ENCODE results near the gene TFDP2. TPM values are rescaled to one million over a fixed set of nuclear protein-coding genes. Genes with fewer than 3 reads are reported as not detected.
"Not testable (repeated sequence)": the region's sequence is repeated elsewhere in the genome, so short reads cannot be mapped to it uniquely, and the experiment has no call there.

Gene TFDP2
- total and polyA plus RNA-seq, 2 donors: 19.1 to 76.6 TPM

DNA sequence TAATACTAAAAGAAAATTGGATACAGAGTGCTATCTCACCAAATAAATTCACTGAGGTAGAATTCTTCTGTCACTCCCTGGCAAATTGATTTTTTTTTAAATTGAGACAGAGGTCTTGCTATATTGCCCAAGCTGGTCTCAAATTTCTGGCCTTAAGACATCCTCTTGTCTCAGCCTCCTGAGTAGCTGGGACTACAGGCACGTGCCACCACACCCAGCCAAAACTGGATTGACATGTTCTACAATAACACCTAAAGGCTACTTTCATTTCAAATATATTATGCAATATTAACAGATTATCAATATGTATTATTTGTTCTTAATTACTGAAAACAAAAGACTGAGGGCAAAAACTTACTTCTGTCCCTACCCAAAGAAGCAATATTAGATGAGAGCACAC, 36.7 kb downstream of the TFDP2 start:
- Histone ChIP-seq H3K4me1 (ENCODE audit: insufficient read depth) (peaks cover 3% of the 10 kb centered on the region), H3K36me3 (ENCODE audit: insufficient read depth) (no peaks in the 10 kb centered on the region), H3K27ac (ENCODE audit: low read depth) (no peak overlapping the region), H3K4me3 (ENCODE audit: low read depth, low read length) (no peak overlapping the region)
- WGBS: 90% methylated on average over 1 of the region's 1 CpG
- no peak for DNase-seq (ENCODE audit: extremely low spot score)

DNA sequence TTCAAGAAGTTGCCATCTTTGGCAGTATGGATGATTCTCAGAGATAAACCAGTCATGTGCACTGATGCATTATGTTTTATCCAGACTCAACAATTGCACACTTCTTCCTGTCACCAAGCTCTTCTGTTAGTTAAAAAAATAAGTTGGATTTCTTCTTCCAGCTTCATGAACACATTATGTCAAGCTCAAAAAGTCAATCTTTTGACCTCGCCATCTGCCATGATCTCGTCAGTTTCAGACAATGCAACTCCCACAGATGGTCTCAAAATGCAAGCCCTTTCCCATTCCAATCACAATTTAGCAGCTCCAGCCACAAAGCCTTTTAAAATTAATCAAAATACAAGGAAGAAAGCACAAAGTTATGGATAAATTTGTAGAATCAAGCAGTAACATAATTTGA, 42.8 kb downstream of the TFDP2 start:
- no peaks in the 10 kb centered on the region for H3K36me3 ChIP-seq (ENCODE audit: insufficient read depth)
- 68% methylated on average over 2 of the region's 2 CpGs for WGBS
- no peak overlapping the region for H3K27ac ChIP-seq (ENCODE audit: low read depth)
- H3K4me1 ChIP-seq (ENCODE audit: insufficient read depth): no peaks in the 10 kb centered on the region
- DNase-seq (ENCODE audit: extremely low spot score): no peak
- H3K4me3 ChIP-seq (ENCODE audit: low read depth, low read length): no peak overlapping the region

DNA sequence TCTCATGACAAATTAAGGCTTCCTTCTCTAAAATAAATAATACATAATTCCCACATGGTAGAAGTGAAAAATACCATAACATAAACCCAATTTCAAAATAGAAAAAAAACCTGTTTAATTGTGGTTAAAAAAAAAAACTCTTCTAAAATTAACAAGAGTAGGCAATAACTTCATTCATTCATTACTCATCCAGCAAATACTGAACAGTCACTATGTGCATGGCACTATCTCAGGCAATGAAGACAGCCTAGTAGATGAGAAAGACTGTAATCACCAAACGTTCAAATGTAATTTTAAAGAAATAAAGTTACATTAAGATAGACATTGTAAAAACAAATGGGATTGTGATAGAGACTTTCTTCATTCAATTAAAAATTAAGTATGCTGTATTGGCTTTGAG, 43.4 kb downstream of the TFDP2 start:
- no peak overlapping the region for H3K4me3 ChIP-seq (ENCODE audit: low read depth, low read length)
- no peaks in the 10 kb centered on the region for H3K4me1 ChIP-seq (ENCODE audit: insufficient read depth)
- DNase-seq (ENCODE audit: extremely low spot score): no peak
- 78% methylated on average over 1 of the region's 1 CpG for whole genome bisulfite sequencing
- H3K36me3 ChIP-seq (ENCODE audit: insufficient read depth): no peaks in the 10 kb centered on the region
- no peak overlapping the region for H3K27ac ChIP-seq (ENCODE audit: low read depth)

DNA sequence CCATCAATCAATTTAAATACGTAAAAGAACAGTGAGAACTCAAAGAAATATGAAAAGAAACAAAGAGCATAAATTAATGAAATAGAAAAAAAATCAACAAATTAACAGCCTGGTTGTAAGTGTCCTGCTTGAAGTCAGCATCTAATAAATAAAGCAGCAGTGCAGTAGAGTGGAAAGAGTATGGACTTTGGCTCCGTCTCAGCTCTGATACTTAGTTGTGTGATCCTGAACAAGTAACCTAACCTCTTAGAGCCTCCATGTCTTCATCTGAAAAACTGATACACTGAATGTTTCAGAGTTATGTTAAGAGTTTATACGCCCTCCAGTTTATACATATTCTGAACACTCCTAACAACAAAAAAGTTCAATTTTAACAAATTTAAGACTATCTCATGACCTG, 44.6 kb downstream of the TFDP2 start:
- H3K36me3 ChIP-seq (ENCODE audit: insufficient read depth): no peaks in the 10 kb centered on the region
- H3K4me1 ChIP-seq (ENCODE audit: insufficient read depth): no peaks in the 10 kb centered on the region
- 96% methylated on average over 3 of the region's 3 CpGs for WGBS
- no peak overlapping the region for H3K27ac ChIP-seq (ENCODE audit: low read depth)
- no peak overlapping the region for H3K4me3 ChIP-seq (ENCODE audit: low read depth, low read length)
- no peak for DNase-seq (ENCODE audit: extremely low spot score)

DNA sequence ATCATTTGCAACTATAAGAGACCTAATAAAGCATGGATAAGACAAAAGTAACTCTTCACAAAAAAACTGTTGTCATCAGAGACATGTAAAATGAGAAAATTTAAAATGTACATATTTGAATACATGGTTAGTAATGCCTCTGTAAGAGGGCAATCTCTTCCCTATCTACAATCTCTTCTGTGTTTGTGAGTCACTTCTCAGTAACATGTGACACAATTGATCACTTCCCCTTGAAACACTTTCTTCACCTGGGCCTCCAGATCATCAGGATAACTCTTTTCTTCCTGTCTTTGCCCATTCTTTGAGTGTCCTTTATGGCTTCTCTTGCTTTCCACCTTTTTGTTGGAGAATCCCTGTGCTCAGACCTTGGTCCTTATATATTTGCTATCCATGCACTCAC, 50.4 kb downstream of the TFDP2 start:
- no peaks in the 10 kb centered on the region for H3K4me1 ChIP-seq (ENCODE audit: insufficient read depth)
- no peaks in the 10 kb centered on the region for H3K36me3 ChIP-seq (ENCODE audit: insufficient read depth)
- H3K27ac ChIP-seq (ENCODE audit: low read depth): no peak overlapping the region
- no peak overlapping the region for H3K4me3 ChIP-seq (ENCODE audit: low read depth, low read length)
- no peak for DNase-seq (ENCODE audit: extremely low spot score)

DNA sequence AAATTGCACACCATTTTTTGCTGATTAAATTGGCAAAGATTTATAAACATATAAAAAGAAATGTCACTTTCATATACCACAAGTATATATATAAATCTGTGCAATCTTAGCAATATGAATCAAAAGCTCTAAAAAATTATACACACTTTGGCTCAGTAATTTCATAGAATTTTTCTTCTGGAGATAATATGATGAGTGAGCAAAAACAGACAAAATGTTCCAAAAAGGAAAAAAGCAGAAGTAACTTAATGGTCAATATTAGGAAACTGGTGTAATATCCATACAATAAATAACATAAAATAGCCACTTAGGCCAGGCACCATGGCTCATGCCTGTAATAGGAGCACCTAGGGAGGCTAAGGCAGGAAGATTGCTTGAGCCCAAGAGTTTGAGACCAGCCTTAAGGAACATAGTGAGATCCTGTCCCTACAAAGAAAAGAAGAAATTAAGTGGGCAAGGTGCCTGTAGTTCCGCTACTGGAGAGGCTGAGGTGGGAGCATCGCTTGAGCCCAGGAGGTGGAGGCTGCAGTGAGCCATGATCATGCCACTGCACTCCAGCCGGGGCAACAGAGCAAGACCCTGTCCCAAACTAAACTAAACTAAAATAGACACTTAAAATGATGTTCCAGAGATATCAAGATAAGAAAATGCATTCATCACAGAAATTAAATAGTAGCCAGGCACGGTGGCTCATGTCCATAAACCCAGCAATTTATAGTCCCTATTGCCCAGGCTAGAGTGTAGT, 52.1 kb downstream of the TFDP2 start:
- no peak overlapping the region for H3K4me3 ChIP-seq (ENCODE audit: low read depth, low read length)
- H3K4me1 ChIP-seq (ENCODE audit: insufficient read depth): no peaks in the 10 kb centered on the region
- no peaks in the 10 kb centered on the region for H3K36me3 ChIP-seq (ENCODE audit: insufficient read depth)
- no peak overlapping the region for H3K27ac ChIP-seq (ENCODE audit: low read depth)
- no peak for DNase-seq (ENCODE audit: extremely low spot score)
- WGBS: 92% methylated on average over 4 of the region's 4 CpGs

DNA sequence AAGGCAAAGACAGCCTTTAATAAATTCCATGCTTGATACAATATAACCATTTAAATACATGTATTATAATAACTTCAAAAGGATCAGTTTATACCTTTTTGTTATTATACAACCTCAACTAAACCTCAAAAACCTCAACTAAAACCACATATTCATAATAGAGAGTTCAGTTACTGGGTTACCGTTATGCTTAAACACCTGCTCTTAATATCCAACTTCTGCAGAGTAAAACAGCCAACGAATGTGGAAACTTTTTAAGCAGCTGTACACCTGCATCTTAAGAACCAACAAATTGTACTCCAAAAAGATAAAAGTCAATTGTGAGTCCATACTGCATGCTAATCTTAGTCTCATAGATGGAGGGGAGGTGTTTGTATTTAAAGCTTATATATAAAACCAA, 53.5 kb downstream of the TFDP2 start:
- WGBS: 84% methylated on average over 2 of the region's 2 CpGs
- Histone ChIP-seq H3K36me3 (ENCODE audit: insufficient read depth) (peaks cover under 1% of the 10 kb centered on the region), H3K4me3 (ENCODE audit: low read depth, low read length) (no peak overlapping the region), H3K27ac (ENCODE audit: low read depth) (no peak overlapping the region), H3K4me1 (ENCODE audit: insufficient read depth) (no peaks in the 10 kb centered on the region)
- no peak for DNase-seq (ENCODE audit: extremely low spot score)

DNA sequence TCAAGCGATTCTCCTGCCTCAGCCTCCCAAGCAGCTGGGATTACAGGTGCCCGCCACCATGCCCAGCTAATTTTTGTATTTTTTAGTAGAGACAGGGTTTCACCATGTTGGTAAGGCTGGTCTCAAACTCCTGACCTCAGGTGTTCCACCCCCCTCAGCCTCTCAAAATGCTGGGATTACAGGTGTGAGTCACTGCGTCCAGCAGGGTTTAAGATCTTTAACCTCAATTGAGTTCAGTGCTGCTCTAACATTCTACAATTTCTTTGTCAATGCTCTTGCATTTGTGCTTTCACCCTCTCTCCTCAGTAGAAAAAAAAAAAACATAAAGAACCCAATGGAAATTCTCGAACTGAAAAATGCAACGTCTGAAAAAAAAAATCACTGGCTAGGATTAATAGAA, 60.4 kb downstream of the TFDP2 start:
- H3K4me3 ChIP-seq (ENCODE audit: low read depth, low read length); H3K27ac ChIP-seq (ENCODE audit: low read depth); H3K36me3 ChIP-seq (ENCODE audit: insufficient read depth); H3K4me1 ChIP-seq (ENCODE audit: insufficient read depth); DNase-seq (ENCODE audit: extremely low spot score): not testable (repeated sequence)
- WGBS: 87% methylated on average over 5 of the region's 5 CpGs

DNA sequence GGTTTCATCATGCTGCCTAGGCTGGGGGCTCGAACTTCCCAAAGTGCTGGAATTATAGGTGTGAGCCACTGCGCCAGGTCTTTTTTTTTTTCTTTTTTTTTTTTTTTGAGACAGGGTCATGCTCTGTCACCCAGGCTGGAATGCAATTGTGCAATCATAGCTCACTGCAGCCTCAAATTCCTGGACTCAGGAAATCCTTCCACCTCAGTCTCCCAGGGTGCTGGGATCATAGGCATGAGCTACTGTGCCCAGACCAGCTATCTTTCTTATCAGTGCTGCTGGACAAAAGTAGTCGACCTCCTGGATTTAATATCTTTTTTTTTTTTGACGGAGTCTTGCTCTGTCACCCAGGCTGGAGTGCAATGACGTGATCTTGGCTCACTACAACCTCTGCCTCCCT, 60.8 kb downstream of the TFDP2 start:
- H3K4me3 ChIP-seq (ENCODE audit: low read depth, low read length): no peak overlapping the region
- no peaks in the 10 kb centered on the region for H3K4me1 ChIP-seq (ENCODE audit: insufficient read depth)
- H3K27ac ChIP-seq (ENCODE audit: low read depth): no peak overlapping the region
- DNase-seq (ENCODE audit: extremely low spot score): no peak
- H3K36me3 ChIP-seq (ENCODE audit: insufficient read depth): peaks cover 2% of the 10 kb centered on the region
- 88% methylated on average over 5 of the region's 5 CpGs for WGBS

DNA sequence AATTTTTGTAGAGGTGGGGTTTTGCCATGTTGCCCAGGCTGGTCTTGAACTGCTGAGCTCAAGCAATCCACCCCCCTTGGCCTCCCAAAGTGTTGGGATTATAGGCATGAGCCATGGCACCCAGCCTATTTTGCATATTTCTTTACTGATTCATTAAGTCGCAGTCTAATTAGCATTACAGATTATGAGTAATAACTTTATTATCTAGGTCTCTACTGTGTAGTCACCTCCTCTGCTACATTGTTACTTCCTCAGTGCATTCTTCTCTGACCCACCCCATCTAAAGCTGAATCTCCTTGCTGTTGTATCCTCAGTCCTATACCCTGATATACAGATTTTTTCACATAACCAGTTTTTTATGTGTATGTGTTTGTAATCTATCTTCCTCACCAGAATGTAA, 61.7 kb downstream of the TFDP2 start:
- WGBS: 96% methylated on average over 1 of the region's 1 CpG
- Histone ChIP-seq H3K36me3 (ENCODE audit: insufficient read depth) (peaks cover 2% of the 10 kb centered on the region), H3K4me1 (ENCODE audit: insufficient read depth) (no peaks in the 10 kb centered on the region), H3K27ac (ENCODE audit: low read depth) (no peak overlapping the region), H3K4me3 (ENCODE audit: low read depth, low read length) (no peak overlapping the region)
- DNase-seq (ENCODE audit: extremely low spot score): no peak

DNA sequence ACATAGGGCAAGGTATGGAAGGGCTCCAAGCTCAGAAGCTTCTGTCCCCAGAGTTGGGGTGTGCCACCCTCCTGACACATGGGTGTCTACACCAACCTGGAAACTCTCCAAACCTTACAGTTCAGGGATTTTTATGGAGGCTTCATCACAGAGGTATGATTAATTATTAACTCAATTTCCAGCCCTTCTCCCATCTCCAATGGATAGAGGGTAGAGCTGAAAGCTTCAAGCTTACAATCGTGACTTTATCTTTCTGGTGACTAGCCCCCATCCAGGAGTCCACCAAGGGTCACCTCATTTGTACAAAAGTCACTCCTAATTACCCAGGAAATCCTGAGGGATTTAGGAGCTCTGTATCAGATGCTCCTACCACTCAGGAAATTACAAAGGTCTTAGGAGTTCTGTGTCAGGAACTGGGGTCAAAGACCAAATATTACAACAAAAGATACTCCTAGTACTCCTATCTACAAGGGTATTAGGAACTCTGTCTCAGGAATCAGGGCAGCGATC, 62.7 kb downstream of the TFDP2 start:
- no peak for DNase-seq (ENCODE audit: extremely low spot score)
- 65% methylated on average over 2 of the region's 2 CpGs for WGBS
- Histone ChIP-seq H3K27ac (ENCODE audit: low read depth) (no peak overlapping the region), H3K4me3 (ENCODE audit: low read depth, low read length) (no peak overlapping the region), H3K4me1 (ENCODE audit: insufficient read depth) (no peaks in the 10 kb centered on the region), H3K36me3 (ENCODE audit: insufficient read depth) (peaks cover 2% of the 10 kb centered on the region)

DNA sequence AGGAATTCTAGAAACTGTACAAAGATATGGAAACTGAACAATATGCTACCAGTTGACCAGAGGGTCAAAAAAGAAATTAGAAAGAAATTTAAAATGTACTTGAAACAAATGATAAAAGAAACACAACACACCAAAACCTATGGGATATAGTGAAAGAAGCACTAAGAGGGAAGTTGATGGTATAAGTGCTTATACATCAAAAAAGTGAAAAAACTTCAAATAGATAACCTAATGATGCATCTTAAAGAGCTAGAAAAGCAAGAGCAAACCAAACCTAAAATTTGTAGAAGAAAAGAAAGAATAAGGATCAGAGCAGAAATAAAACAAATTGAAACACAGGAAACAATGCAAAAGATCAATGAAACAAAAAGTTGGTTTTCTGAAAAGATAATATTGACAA, 68.2 kb downstream of the TFDP2 start:
- Histone ChIP-seq H3K27ac (ENCODE audit: low read depth) (no peak overlapping the region), H3K36me3 (ENCODE audit: insufficient read depth) (no peaks in the 10 kb centered on the region), H3K4me3 (ENCODE audit: low read depth, low read length) (no peak overlapping the region), H3K4me1 (ENCODE audit: insufficient read depth) (no peaks in the 10 kb centered on the region)
- no peak for DNase-seq (ENCODE audit: extremely low spot score)

DNA sequence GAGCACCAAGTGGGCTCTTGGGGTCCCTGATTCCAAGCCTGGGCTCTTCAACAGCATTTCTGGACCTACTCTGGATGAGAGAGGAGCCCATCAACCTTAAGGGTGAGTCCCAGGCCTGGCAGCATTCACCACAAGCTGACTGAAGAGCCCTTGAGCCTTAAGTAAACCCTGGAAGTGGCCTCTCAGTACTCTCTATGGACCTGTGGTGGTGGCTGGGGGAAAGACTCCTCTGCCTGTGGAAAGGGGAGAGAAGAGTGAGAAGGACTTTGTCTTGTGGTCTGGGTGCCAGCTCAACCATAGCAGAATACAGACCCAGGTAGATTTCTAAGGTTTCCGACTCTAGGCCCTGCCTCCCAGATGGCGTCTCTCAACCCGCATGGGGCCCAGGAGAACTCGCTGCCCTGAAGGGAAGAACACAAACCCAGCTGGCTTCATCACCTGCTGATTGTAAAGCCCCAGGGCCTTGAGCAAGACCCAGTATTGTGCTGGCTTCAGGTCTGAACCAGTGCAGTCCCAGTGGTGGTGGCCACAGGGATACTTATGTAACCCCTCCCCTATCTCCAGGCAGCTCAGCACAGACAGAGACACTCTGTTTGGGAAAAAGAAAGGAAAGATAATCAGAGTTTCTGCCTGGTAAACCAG, 71.4 kb downstream of the TFDP2 start:
- Histone ChIP-seq H3K27ac (ENCODE audit: low read depth) (no peak overlapping the region), H3K4me3 (ENCODE audit: low read depth, low read length) (no peak overlapping the region), H3K4me1 (ENCODE audit: insufficient read depth) (no peaks in the 10 kb centered on the region), H3K36me3 (ENCODE audit: insufficient read depth) (no peaks in the 10 kb centered on the region)
- 98% methylated on average over 4 of the region's 4 CpGs for WGBS
- no peak for DNase-seq (ENCODE audit: extremely low spot score)

DNA sequence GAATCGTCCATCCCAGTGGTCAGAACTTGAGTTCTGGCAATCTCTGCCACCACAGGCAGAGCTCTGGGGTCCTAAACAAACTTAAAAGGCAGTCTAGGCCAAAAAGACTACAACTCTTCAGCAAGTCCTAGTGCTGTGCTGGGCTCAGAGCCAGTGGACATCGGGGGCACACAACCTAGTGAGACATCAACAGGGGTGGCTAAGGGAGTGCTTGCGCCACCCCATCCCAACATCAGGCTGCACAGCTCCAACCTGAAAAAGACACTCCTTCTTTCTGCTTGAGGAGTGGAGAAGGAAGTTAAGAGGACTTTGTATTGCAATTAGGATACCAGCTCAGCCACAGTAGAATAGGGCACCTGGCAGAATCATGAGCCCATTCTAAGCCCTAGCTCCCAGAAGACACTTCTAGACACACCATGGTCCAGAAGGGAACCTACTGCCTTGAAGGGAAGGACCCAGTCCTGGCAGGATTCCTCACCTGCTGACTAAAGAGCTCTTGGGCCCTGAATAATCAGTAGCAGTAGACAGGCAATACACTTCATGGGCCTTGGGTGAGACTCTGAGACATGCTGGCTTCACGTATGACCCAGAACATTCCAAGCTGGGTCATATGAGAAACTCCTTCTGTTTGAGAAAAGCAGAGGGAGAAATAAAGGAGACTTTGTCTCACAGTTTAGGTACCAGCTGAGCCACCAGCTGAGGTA, 72.0 kb downstream of the TFDP2 start:
- Histone ChIP-seq H3K27ac (ENCODE audit: low read depth) (no peak overlapping the region), H3K4me1 (ENCODE audit: insufficient read depth) (no peaks in the 10 kb centered on the region), H3K36me3 (ENCODE audit: insufficient read depth) (no peaks in the 10 kb centered on the region), H3K4me3 (ENCODE audit: low read depth, low read length) (no peak overlapping the region)
- WGBS: 94% methylated on average over 4 of the region's 4 CpGs
- DNase-seq (ENCODE audit: extremely low spot score): no peak

Data from urinary bladder (tissue), 4 donors.